WTC11 (cell line): ENCODE measurements around the gene EFHD2.

Source experiments
- AFF4 ChIP-seq: sonication (generic); formaldehyde crosslinking; IDR thresholded peaks from 2 replicates; pipeline ENCODE4 v1.8.1; 2023; ENCODE audit warnings: mild to moderate bottlenecking, missing genetic modification reagents, borderline replicate concordance
- CBFB ChIP-seq: sonication (generic); formaldehyde crosslinking; IDR thresholded peaks from 2 replicates; pipeline ENCODE4 v1.8.1; 2022; ENCODE audit warnings: mild to moderate bottlenecking, low read depth, missing genetic modification reagents
- CTCF ChIP-seq: fragments of 200-600 bp; IDR thresholded peaks from 2 replicates; pipeline ENCODE4 v1.8.0; 2022; ENCODE audit warnings: antibody characterized with exemption
- E2F4 ChIP-seq: sonication (generic); formaldehyde crosslinking; IDR thresholded peaks from 2 replicates; pipeline ENCODE4 v1.8.1; 2022; ENCODE audit warnings: low read depth, mild to moderate bottlenecking, moderate library complexity, missing genetic modification reagents, borderline replicate concordance
- ETV6 ChIP-seq: sonication (generic); formaldehyde crosslinking; IDR thresholded peaks from 2 replicates; pipeline ENCODE4 v1.8.1; 2022; ENCODE audit warnings: mild to moderate bottlenecking, missing genetic modification reagents
- IRF1 ChIP-seq: sonication (generic); formaldehyde crosslinking; IDR thresholded peaks from 2 replicates; pipeline ENCODE4 v1.8.0; 2023; ENCODE audit warnings: missing genetic modification reagents
- JUN ChIP-seq: sonication (generic); formaldehyde crosslinking; IDR thresholded peaks from 2 replicates; pipeline ENCODE4 v1.8.0; 2023; ENCODE audit warnings: mild to moderate bottlenecking, missing genetic modification reagents
- MLX ChIP-seq: sonication (generic); formaldehyde crosslinking; IDR thresholded peaks from 2 replicates; pipeline ENCODE4 v1.8.1; 2023; ENCODE audit warnings: mild to moderate bottlenecking, missing genetic modification reagents, moderate library complexity
- NFATC4 ChIP-seq: fragments of 250-450 bp; sonication (Bioruptor Pico); IDR thresholded peaks from 2 replicates; pipeline ENCODE4 v1.9.0; 2021; ENCODE audit warnings: mild to moderate bottlenecking
- NFYB ChIP-seq: sonication (generic); formaldehyde crosslinking; conservative IDR thresholded peaks from 2 replicates; pipeline ENCODE4 v1.8.0; 2022; ENCODE audit warnings: low read depth, missing genetic modification reagents
- ZBTB21 ChIP-seq: sonication (generic); formaldehyde crosslinking; IDR thresholded peaks from 2 replicates; pipeline ENCODE4 v1.8.1; 2023; ENCODE audit warnings: mild to moderate bottlenecking, missing genetic modification reagents, borderline replicate concordance
- ZNF121 ChIP-seq: sonication (generic); formaldehyde crosslinking; IDR thresholded peaks from 2 replicates; pipeline ENCODE4 v1.8.0; 2023; ENCODE audit warnings: missing genetic modification reagents
- ZNF512 ChIP-seq: sonication (generic); formaldehyde crosslinking; IDR thresholded peaks from 2 replicates; pipeline ENCODE4 v1.8.1; 2022; ENCODE audit warnings: missing genetic modification reagents, borderline replicate concordance

- no peak for TF ChIP-seq CBFB (CRISPR knock-in tag)
- no peak for TF ChIP-seq CTCF
- TF ChIP-seq NFYB (CRISPR knock-in tag) = no peak
- TF ChIP-seq ETV6 = no peak
- TF ChIP-seq E2F4 (CRISPR knock-in tag) = no peak
- no peak for TF ChIP-seq ZBTB21
- TF ChIP-seq ZNF121 (CRISPR knock-in tag) = no peak
- no peak for TF ChIP-seq AFF4 (CRISPR knock-in tag)
- no peak for TF ChIP-seq NFATC4 (CRISPR knock-in tag)
- TF ChIP-seq MLX = no peak
- no peak for TF ChIP-seq IRF1 (CRISPR knock-in tag)
- no peak for TF ChIP-seq JUN
- TF ChIP-seq ZNF512 (CRISPR knock-in tag) = no peak
Measured at GRCh38 chr1:15397236-15397635, 12.5 kb upstream of the EFHD2 start.
